Endodermal cell (in vitro differentiated cells): ENCODE results near the gene SAMD13. TPM values are rescaled to one million over a fixed set of nuclear protein-coding genes. Genes with fewer than 3 reads are reported as not detected.
A peak's percentile ranks its signal among the peaks of the same experiment; 100 is the strongest.

Experiments used
- DNase-seq: peaks from one replicate; pipeline ENCODE4 v3.0.0-alpha.2; 2017
- H3K27ac ChIP-seq: 2 replicates; pipeline ENCODE4 v1.5.1; 2013; ENCODE audit warnings: mild to moderate bottlenecking, low read depth, low read length, moderate library complexity
- H3K27me3 ChIP-seq: 2 replicates; pipeline ENCODE4 v1.6.1; 2013; ENCODE audit warnings: mild to moderate bottlenecking, low read length, moderate library complexity; ENCODE audit not compliant: insufficient read depth, control insufficient read depth, poor library complexity, severe bottlenecking
- H3K36me3 ChIP-seq: 2 replicates; pipeline ENCODE4 v1.7.0; 2013; ENCODE audit warnings: mild to moderate bottlenecking, low read length, moderate library complexity; ENCODE audit not compliant: control insufficient read depth, insufficient read depth
- H3K4me1 ChIP-seq: one replicate; pipeline ENCODE4 v1.7.0; 2013; ENCODE audit warnings: low read length; ENCODE audit not compliant: control insufficient read depth, insufficient read depth
- H3K4me3 ChIP-seq: 2 replicates; pipeline ENCODE4 v1.5.1; 2013; ENCODE audit warnings: mild to moderate bottlenecking, low read length, moderate library complexity
- H3K9ac ChIP-seq: 2 replicates; pipeline ENCODE4 v1.6.1; 2013; ENCODE audit warnings: mild to moderate bottlenecking, low read length, moderate library complexity; ENCODE audit not compliant: poor library complexity, severe bottlenecking; ENCODE audit errors: extremely low read depth
- H3K9me3 ChIP-seq: 2 replicates; pipeline ENCODE4 v1.6.1; 2013; ENCODE audit warnings: mild to moderate bottlenecking, low read length, moderate library complexity; ENCODE audit not compliant: control insufficient read depth
- H3K27ac Mint-ChIP-seq: 2 replicates; pipeline ENCODE4 v1.8.0; 2020; ENCODE audit warnings: mixed read lengths
- H3K27me3 Mint-ChIP-seq: 2 replicates; pipeline ENCODE4 v1.8.0; 2021; ENCODE audit warnings: mild to moderate bottlenecking, mixed read lengths; ENCODE audit not compliant: insufficient read depth
- H3K36me3 Mint-ChIP-seq: 2 replicates; pipeline ENCODE4 v1.8.0; 2020; ENCODE audit warnings: low read depth, mixed read lengths
- H3K4me1 Mint-ChIP-seq: 2 replicates; pipeline ENCODE4 v1.8.0; 2020; ENCODE audit warnings: mixed read lengths
- H3K4me3 Mint-ChIP-seq: 2 replicates; pipeline ENCODE4 v1.8.0; 2020; ENCODE audit warnings: mild to moderate bottlenecking, moderate library complexity, mixed read lengths
- H3K9me3 Mint-ChIP-seq: 2 replicates; pipeline ENCODE4 v1.8.0; 2020; ENCODE audit warnings: mild to moderate bottlenecking, mixed read lengths
- WGBS, 2 experiments: methylation state at CpG; one replicate each; pipeline versions ENCODE4 v1.1.5 to v1.1.7; 2013; ENCODE audit warnings: missing lambda C conversion rate in 2 of 2, mixed read lengths in 1 of 2; ENCODE audit not compliant: insufficient coverage in 1 of 2, insufficient read length in 1 of 2; 5-methylcytosine and 5-hydroxymethylcytosine counted together
- total RNA-seq, 2 donors: library from RNA; stranded (reverse); fragmentation: NEBNext Ultra II Directional in 1 of 2; extraction: Animal tissue kit (Norgen Biotek cat#: 25700) in 1 of 2; gene quantifications; 2 replicates in 1 of 2; 3 replicates in 1 of 2; pipeline ENCODE4 v1.2.1, GENCODE V29; 2021
- TF ChIP-seq, protein P1 (sequence below): fragments of 200-600 bp; sonication (generic); conservative IDR thresholded peaks from 2 replicates; pipeline ENCODE4 v1.5.0; 2021; ENCODE audit warnings: antibody characterized with exemption, mild to moderate bottlenecking

The SAMD13 gene
- total RNA-seq, 2 donors from 2014 or later, result 1.8 to 2.5 TPM

DNA sequence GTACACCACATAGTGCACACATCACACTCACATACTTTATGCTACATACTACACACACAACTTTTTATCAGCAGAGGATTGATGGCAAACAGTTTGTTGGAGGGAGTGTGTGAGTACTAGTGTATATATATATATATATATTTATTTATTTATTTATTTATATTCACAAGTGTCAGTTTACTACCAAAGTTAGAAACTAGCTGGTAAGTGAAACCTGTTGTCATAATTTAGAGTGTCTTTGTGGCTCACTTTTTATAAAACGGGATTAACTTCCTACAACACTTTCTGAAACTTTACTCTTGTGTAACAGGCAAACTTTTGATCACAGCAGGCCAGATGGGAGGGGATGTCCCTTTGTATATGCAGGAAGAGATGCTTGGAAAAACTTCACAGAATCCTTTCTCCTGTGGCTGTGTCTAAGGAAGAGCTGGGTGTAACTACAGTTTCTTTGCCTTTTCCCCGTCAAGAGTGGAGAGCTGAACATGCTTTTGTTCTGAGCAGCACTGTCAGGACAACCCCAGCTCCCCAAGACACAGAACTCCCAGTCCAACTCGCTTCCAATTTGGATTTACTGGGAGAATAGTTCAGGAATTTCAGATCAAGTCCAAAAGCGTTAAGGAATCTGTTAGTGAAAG is 1.9 kb upstream of the SAMD13 start:
- H3K36me3 Mint-ChIP-seq, result no peaks in the 10 kb centered on the region
- peaks cover 6% of the 10 kb centered on the region for H3K27me3 Mint-ChIP-seq
- DNase-seq, result no peak
- no peak overlapping the region for H3K27ac Mint-ChIP-seq
- WGBS, 2 experiments, result 60% methylated on average over 4 of the region's 4 CpGs; no CpG with 5 or more reads in 1 of the 2 experiments
- peak overlapping the region; percentile 81 for H3K4me3 Mint-ChIP-seq
- H3K27me3 ChIP-seq, result no peaks in the 10 kb centered on the region
- TF ChIP-seq, protein P1, sequence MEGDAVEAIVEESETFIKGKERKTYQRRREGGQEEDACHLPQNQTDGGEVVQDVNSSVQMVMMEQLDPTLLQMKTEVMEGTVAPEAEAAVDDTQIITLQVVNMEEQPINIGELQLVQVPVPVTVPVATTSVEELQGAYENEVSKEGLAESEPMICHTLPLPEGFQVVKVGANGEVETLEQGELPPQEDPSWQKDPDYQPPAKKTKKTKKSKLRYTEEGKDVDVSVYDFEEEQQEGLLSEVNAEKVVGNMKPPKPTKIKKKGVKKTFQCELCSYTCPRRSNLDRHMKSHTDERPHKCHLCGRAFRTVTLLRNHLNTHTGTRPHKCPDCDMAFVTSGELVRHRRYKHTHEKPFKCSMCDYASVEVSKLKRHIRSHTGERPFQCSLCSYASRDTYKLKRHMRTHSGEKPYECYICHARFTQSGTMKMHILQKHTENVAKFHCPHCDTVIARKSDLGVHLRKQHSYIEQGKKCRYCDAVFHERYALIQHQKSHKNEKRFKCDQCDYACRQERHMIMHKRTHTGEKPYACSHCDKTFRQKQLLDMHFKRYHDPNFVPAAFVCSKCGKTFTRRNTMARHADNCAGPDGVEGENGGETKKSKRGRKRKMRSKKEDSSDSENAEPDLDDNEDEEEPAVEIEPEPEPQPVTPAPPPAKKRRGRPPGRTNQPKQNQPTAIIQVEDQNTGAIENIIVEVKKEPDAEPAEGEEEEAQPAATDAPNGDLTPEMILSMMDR, result no peak
- H3K9me3 ChIP-seq, result peaks cover 12% of the 10 kb centered on the region
- no peak overlapping the region for H3K27ac ChIP-seq
- H3K4me1 ChIP-seq, result peaks cover 4% of the 10 kb centered on the region
- H3K4me1 Mint-ChIP-seq, result peaks cover 23% of the 10 kb centered on the region
- no peak overlapping the region for H3K9ac ChIP-seq
- peak overlapping the region; percentile 88 for H3K4me3 ChIP-seq
- H3K36me3 ChIP-seq, result no peaks in the 10 kb centered on the region
- H3K9me3 Mint-ChIP-seq, result peaks cover 7% of the 10 kb centered on the region

DNA sequence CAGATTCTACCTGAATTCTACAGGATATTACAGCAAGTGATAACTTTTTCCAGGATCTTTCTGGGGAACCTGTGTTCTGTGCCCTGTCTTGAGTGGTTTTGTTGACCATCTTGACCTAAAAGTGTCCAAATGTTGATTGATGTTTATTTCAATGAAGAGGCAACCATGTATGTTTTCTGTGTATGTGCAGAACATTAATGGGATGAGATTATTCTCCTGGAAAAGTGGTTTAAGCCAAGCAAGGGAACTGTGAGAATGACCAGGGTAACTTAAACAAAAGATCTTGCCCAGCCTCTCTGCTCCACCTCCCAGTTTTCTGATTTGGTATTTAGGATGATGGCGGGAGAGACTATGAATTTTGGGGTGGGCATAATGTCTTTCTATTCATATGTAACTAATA is 1.0 kb upstream of the SAMD13 start:
- no peak overlapping the region for H3K27ac Mint-ChIP-seq
- Histone ChIP-seq H3K4me3 (no peak overlapping the region), H3K9me3 (peaks cover 6% of the 10 kb centered on the region), H3K27me3 (no peaks in the 10 kb centered on the region), H3K9ac (no peak overlapping the region), H3K36me3 (no peaks in the 10 kb centered on the region), H3K27ac (no peak overlapping the region), H3K4me1 (peaks cover 4% of the 10 kb centered on the region)
- H3K9me3 Mint-ChIP-seq, result peaks cover 6% of the 10 kb centered on the region
- TF ChIP-seq, protein P1, result no peak
- H3K4me1 Mint-ChIP-seq, result peaks cover 23% of the 10 kb centered on the region
- H3K27me3 Mint-ChIP-seq, result peaks cover 6% of the 10 kb centered on the region
- no peak overlapping the region for H3K4me3 Mint-ChIP-seq
- no peaks in the 10 kb centered on the region for H3K36me3 Mint-ChIP-seq
- no peak for DNase-seq
- 60% methylated on average over 1 of the region's 1 CpG; no CpG with 5 or more reads in 1 of the 2 experiments for WGBS, 2 experiments

DNA sequence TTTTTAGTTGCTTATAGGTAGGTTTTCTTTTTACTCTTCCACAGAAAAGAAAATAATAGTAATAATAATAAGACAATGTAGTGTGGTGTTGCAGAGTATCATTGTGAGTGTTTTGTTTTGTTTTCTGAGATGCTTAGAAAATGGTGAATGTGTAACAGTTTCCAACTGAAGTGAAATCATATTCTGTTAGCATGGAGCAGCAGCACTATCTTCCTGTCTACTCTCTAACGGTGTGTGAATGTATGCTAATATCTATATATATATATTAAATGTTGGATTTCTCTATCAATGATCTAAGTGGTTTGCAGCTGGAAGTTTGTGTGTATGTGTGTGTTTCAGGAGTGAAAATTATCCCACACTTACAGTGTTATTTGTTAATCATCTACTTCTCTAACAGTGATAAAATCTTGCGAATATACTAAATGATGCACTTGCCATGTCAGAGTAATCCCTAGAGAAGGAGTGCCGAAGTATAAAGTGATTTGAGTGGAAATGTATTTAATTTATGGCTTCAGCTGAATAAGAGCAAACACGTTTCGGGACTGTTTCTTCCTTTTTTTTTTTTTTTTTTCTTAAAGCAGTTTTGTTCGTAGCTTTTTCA is 377 bp downstream of the SAMD13 start:
- no peak overlapping the region for H3K27ac ChIP-seq

More for the DNA sequence above, 377 bp downstream of the SAMD13 start:
- TF ChIP-seq, protein P1, result no peak
- Histone ChIP-seq H3K4me1 (peaks cover 4% of the 10 kb centered on the region), H3K36me3 (no peaks in the 10 kb centered on the region), H3K9me3 (no peaks in the 10 kb centered on the region), H3K27me3 (no peaks in the 10 kb centered on the region), H3K4me3 (no peak overlapping the region), H3K9ac (no peak overlapping the region)
- Mint-ChIP-seq H3K4me3 (no peak overlapping the region), H3K27ac (no peak overlapping the region), H3K9me3 (no peaks in the 10 kb centered on the region), H3K36me3 (no peaks in the 10 kb centered on the region), H3K4me1 (peaks cover 23% of the 10 kb centered on the region), H3K27me3 (peaks cover 6% of the 10 kb centered on the region)
- 79 to 89% methylated on average over 3 to 4 of the region's 6 CpGs for WGBS, 2 experiments
- no peak for DNase-seq
